Activated CD8-positive, alpha-beta memory T cell treated with anti-CD3 and anti-CD28 coated beads for 1 hour (primary cell): ENCODE data around the gene NR5A1.

Source experiments
- DNase-seq, 2 donors: peaks; one replicate each; pipeline ENCODE4 v3.0.0-alpha.2; 2020; ENCODE audit warnings: low read depth in 1 of 2; ENCODE audit errors: extremely low read depth in 1 of 2

Gene NR5A1

GRCh38 chr9:124500028-124500795, 7.0 kb downstream of the NR5A1 start:
- DNase-seq, result no peak

- DNase-seq, result no peak
Observed at GRCh38 chr9:124499216-124499615, 8.0 kb downstream of the NR5A1 start.

GRCh38 chr9:124498499-124499146, 8.6 kb downstream of the NR5A1 start:
- no peak for DNase-seq

- no peak for DNase-seq
Observed at GRCh38 chr9:124498040-124498439, 9.2 kb downstream of the NR5A1 start.

GRCh38 chr9:124497441-124497840, 9.8 kb downstream of the NR5A1 start:
- no peak for DNase-seq

GRCh38 chr9:124496463-124496862, 10.7 kb downstream of the NR5A1 start:
- DNase-seq, result no peak

- no peak for DNase-seq
Observed at GRCh38 chr9:124496075-124496449, 11.1 kb downstream of the NR5A1 start.

GRCh38 chr9:124495126-124496074, 11.8 kb downstream of the NR5A1 start:
- no peak for DNase-seq

GRCh38 chr9:124493794-124494479, 13.3 kb downstream of the NR5A1 start:
- DNase-seq, result no peak

GRCh38 chr9:124493218-124493617, 14.0 kb downstream of the NR5A1 start:
- DNase-seq, result no peak

GRCh38 chr9:124492818-124493217, 14.4 kb downstream of the NR5A1 start:
- no peak for DNase-seq

GRCh38 chr9:124491049-124491975, 15.9 kb downstream of the NR5A1 start:
- DNase-seq, result no peak

- DNase-seq, result no peak
Observed at GRCh38 chr9:124490004-124490403, 17.2 kb downstream of the NR5A1 start.

GRCh38 chr9:124489222-124489621, 18.0 kb downstream of the NR5A1 start:
- no peak for DNase-seq

- DNase-seq, result no peak
Observed at GRCh38 chr9:124488641-124489210, 18.5 kb downstream of the NR5A1 start.

- DNase-seq, result no peak
Observed at GRCh38 chr9:124487260-124488182, 19.7 kb downstream of the NR5A1 start.

- no peak for DNase-seq
Observed at GRCh38 chr9:124486778-124487259, 20.4 kb downstream of the NR5A1 start.

- no peak for DNase-seq
Observed at GRCh38 chr9:124485936-124486335, 21.3 kb downstream of the NR5A1 start.
